HEK293 (cell line): ENCODE results near the gene MTX1.

ENCODE experiments used
- GLIS1 ChIP-seq: fragments of 450-650 bp; formaldehyde crosslinking; IDR thresholded peaks from 2 replicates; pipeline ENCODE4 v1.5.1; 2016; ENCODE audit warnings: missing biosample characterization, missing genetic modification characterization
- KLF10 ChIP-seq: fragments of 450-650 bp; IDR thresholded peaks from 2 replicates; pipeline ENCODE4 v1.5.1; 2018; ENCODE audit warnings: missing biosample characterization, mild to moderate bottlenecking, missing genetic modification characterization
- KLF16 ChIP-seq: fragments of 450-650 bp; formaldehyde crosslinking; IDR thresholded peaks from 2 replicates; pipeline ENCODE4 v1.5.1; 2017; ENCODE audit warnings: missing biosample characterization, missing genetic modification characterization
- KLF8 ChIP-seq: fragments of 450-650 bp; formaldehyde crosslinking; IDR thresholded peaks from 2 replicates; pipeline ENCODE4 v1.5.1; 2016; ENCODE audit warnings: missing biosample characterization, missing genetic modification characterization
- MZF1 ChIP-seq: fragments of 450-650 bp; formaldehyde crosslinking; IDR thresholded peaks from 2 replicates; pipeline ENCODE4 v1.5.1; 2017; ENCODE audit warnings: missing biosample characterization, missing genetic modification characterization, borderline replicate concordance
- SP3 ChIP-seq: fragments of 450-650 bp; formaldehyde crosslinking; IDR thresholded peaks from 2 replicates; pipeline ENCODE4 v1.5.1; 2016; ENCODE audit warnings: missing biosample characterization, missing genetic modification characterization
- YY1 ChIP-seq: fragments of 450-650 bp; formaldehyde crosslinking; IDR thresholded peaks from 2 replicates; pipeline ENCODE4 v1.5.1; 2018; ENCODE audit warnings: missing biosample characterization, missing genetic modification characterization
- ZBTB17 ChIP-seq: fragments of 450-650 bp; formaldehyde crosslinking; IDR thresholded peaks from 2 replicates; pipeline ENCODE4 v1.5.1; 2016; ENCODE audit warnings: missing biosample characterization, missing genetic modification characterization
- ZBTB26 ChIP-seq: fragments of 450-650 bp; formaldehyde crosslinking; optimal IDR thresholded peaks from 2 replicates; pipeline ENCODE3; 2016; ENCODE audit warnings: missing biosample characterization, mild to moderate bottlenecking, missing genetic modification characterization
- ZBTB7A ChIP-seq: fragments of 450-650 bp; formaldehyde crosslinking; IDR thresholded peaks from 2 replicates; pipeline ENCODE4 v1.5.1; 2016; ENCODE audit warnings: low read depth, missing biosample characterization, missing genetic modification characterization
- ZFP37 ChIP-seq: fragments of 450-650 bp; formaldehyde crosslinking; IDR thresholded peaks from 2 replicates; pipeline ENCODE4 v1.5.1; 2016; ENCODE audit warnings: missing biosample characterization, missing genetic modification characterization
- ZNF10 ChIP-seq: fragments of 450-650 bp; formaldehyde crosslinking; IDR thresholded peaks from 2 replicates; pipeline ENCODE4 v1.5.1; 2017; ENCODE audit warnings: missing biosample characterization, missing genetic modification characterization
- ZNF24 ChIP-seq: fragments of 450-650 bp; formaldehyde crosslinking; IDR thresholded peaks from 2 replicates; pipeline ENCODE4 v1.5.1; 2016; ENCODE audit warnings: missing biosample characterization, missing genetic modification characterization
- ZNF248 ChIP-seq: fragments of 450-650 bp; formaldehyde crosslinking; IDR thresholded peaks from 2 replicates; pipeline ENCODE4 v1.5.1; 2017; ENCODE audit warnings: missing biosample characterization, missing genetic modification characterization
- ZNF292 ChIP-seq: fragments of 450-650 bp; formaldehyde crosslinking; IDR thresholded peaks from 2 replicates; pipeline ENCODE4 v1.5.1; 2016; ENCODE audit warnings: low read depth, missing biosample characterization, missing genetic modification characterization, borderline replicate concordance
- ZNF324 ChIP-seq: fragments of 450-650 bp; formaldehyde crosslinking; IDR thresholded peaks from 2 replicates; pipeline ENCODE4 v1.5.1; 2016; ENCODE audit warnings: missing biosample characterization, missing genetic modification characterization
- ZNF335 ChIP-seq: fragments of 450-650 bp; formaldehyde crosslinking; conservative IDR thresholded peaks from 2 replicates; pipeline ENCODE4 v1.5.1; 2016; ENCODE audit warnings: missing biosample characterization, missing genetic modification characterization
- ZNF488 ChIP-seq: fragments of 450-650 bp; formaldehyde crosslinking; IDR thresholded peaks from 2 replicates; pipeline ENCODE4 v1.5.1; 2016; ENCODE audit warnings: missing biosample characterization, missing genetic modification characterization
- ZNF544 ChIP-seq: fragments of 450-650 bp; formaldehyde crosslinking; IDR thresholded peaks from 2 replicates; pipeline ENCODE4 v1.5.0; 2017; ENCODE audit warnings: missing biosample characterization, missing genetic modification characterization
- ZNF600 ChIP-seq: fragments of 450-650 bp; formaldehyde crosslinking; IDR thresholded peaks from 2 replicates; pipeline ENCODE4 v1.5.1; 2016; ENCODE audit warnings: missing biosample characterization, missing genetic modification characterization
- ZNF660 ChIP-seq: fragments of 450-650 bp; IDR thresholded peaks from 2 replicates; pipeline ENCODE4 v1.5.1; 2018; ENCODE audit warnings: missing biosample characterization, mild to moderate bottlenecking, missing genetic modification characterization
- ZNF677 ChIP-seq: fragments of 450-650 bp; IDR thresholded peaks from 2 replicates; pipeline ENCODE4 v1.5.0; 2018; ENCODE audit warnings: missing biosample characterization, mild to moderate bottlenecking, missing genetic modification characterization, moderate library complexity
- ZNF768 ChIP-seq: fragments of 450-650 bp; formaldehyde crosslinking; IDR thresholded peaks from 2 replicates; pipeline ENCODE4 v1.5.1; 2018; ENCODE audit warnings: missing biosample characterization, mild to moderate bottlenecking, missing genetic modification characterization
- ZNF837 ChIP-seq: fragments of 450-650 bp; formaldehyde crosslinking; IDR thresholded peaks from 2 replicates; pipeline ENCODE4 v1.5.1; 2016; ENCODE audit warnings: missing biosample characterization, missing genetic modification characterization
- ZXDB ChIP-seq: fragments of 450-650 bp; formaldehyde crosslinking; IDR thresholded peaks from 2 replicates; pipeline ENCODE4 v1.5.1; 2016; ENCODE audit warnings: missing biosample characterization, missing genetic modification characterization
- TF ChIP-seq, protein P1 (sequence below): IDR thresholded peaks from 2 replicates; pipeline ENCODE4 v1.6.1; 2011; ENCODE audit warnings: mild to moderate bottlenecking, low read depth, low read length, borderline replicate concordance
- TF ChIP-seq, protein P2 (sequence below): fragments of 450-650 bp; formaldehyde crosslinking; IDR thresholded peaks from 2 replicates; pipeline ENCODE4 v1.5.1; 2017; ENCODE audit warnings: missing biosample characterization, mild to moderate bottlenecking, missing genetic modification characterization, moderate library complexity
- TF ChIP-seq, protein P3 (sequence below): fragments of 450-650 bp; formaldehyde crosslinking; IDR thresholded peaks from 2 replicates; pipeline ENCODE4 v1.5.1; 2016; ENCODE audit warnings: missing biosample characterization, missing genetic modification characterization
- TF ChIP-seq, protein P4 (sequence below): fragments of 450-650 bp; formaldehyde crosslinking; IDR thresholded peaks from 2 replicates; pipeline ENCODE4 v1.5.1; 2016; ENCODE audit warnings: missing biosample characterization, missing genetic modification characterization

The MTX1 gene

DNA sequence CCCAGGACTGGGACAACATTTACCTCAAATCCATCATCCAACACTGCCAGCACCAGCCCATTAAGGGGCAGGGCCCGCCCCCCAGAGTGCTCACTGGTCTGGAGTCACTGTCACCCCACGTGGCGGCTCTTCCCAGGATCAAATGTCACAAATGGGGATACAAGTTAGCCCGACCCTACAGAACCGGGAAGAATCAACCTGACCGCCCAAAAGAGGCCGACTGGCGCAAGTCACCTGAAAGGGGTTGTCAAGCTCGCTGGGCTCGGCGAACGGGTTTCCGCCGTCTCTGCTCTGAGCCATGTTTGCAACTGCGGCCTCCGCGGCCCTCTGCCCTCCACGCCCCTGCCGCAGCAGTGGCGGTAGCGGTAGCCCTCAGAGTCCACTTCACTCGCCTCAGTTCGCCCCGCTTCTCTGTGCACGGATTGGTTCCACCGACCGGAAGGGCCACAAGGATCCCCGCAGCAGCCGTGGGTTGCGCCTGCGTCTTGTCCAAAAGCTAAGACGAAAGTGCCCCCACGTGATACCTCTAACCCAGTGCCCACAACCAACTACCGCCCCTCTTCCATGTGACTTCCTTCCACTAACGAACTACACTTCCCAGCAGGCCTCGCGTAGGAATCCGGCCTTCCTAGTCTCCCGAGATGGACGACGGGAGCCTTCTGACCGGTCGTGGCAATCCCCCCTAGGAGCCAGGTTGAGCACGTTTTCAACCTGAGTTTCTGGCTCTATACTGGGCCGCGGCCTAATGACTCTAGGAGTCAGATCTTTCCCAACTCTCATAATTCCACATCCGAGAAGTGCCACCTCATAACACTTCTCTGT lies 53.6 kb downstream of the MTX1 start, which contains the start of gene SCAMP3 (continued):
- TF ChIP-seq ZXDB (tag by site-specific recombination) (peak; percentile 92), ZNF248 (tag by site-specific recombination) (no peak), GLIS1 (tag by site-specific recombination) (peak; percentile 65), ZNF600 (tag by site-specific recombination) (peak; percentile 54; the same call in 1 of the 2 replicates), ZBTB17 (tag by site-specific recombination) (peak; percentile 97), ZBTB7A (tag by site-specific recombination) (peak; percentile 31; the same call in 1 of the 2 replicates), ZNF10 (tag by site-specific recombination) (peak; percentile 41; the same call in 1 of the 2 replicates), ZBTB26 (tag by site-specific recombination) (peak; percentile 26), ZNF544 (tag by site-specific recombination) (no peak), ZFP37 (peak; percentile 62; the same call in 1 of the 2 replicates), ZNF292 (no peak), MZF1 (0 out of 2 replicates have a peak, but pooled peaks have one; percentile 32), YY1 (0 out of 2 replicates have a peak, but pooled peaks have one; percentile 14), KLF10 (tag by site-specific recombination) (peak; percentile 48; the same call in 1 of the 2 replicates), ZNF837 (0 out of 2 replicates have a peak, but pooled peaks have one; percentile 26), KLF8 (tag by site-specific recombination) (peak; percentile 81), ZNF660 (tag by site-specific recombination) (peak; percentile 72; the same call in 1 of the 2 replicates), ZNF488 (tag by site-specific recombination) (no peak), ZNF335 (tag by site-specific recombination) (peak; percentile 78), SP3 (tag by site-specific recombination) (peak; percentile 86), ZNF324 (tag by site-specific recombination) (0 out of 2 replicates have a peak, but pooled peaks have one; percentile 19), ZNF24 (peak; percentile 65; the same call in 1 of the 2 replicates), KLF16 (tag by site-specific recombination) (peak; percentile 71), ZNF677 (no peak), ZNF768 (tag by site-specific recombination) (no peak)
- TF ChIP-seq, protein P1, sequence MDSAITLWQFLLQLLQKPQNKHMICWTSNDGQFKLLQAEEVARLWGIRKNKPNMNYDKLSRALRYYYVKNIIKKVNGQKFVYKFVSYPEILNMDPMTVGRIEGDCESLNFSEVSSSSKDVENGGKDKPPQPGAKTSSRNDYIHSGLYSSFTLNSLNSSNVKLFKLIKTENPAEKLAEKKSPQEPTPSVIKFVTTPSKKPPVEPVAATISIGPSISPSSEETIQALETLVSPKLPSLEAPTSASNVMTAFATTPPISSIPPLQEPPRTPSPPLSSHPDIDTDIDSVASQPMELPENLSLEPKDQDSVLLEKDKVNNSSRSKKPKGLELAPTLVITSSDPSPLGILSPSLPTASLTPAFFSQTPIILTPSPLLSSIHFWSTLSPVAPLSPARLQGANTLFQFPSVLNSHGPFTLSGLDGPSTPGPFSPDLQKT = no peak
- TF ChIP-seq, protein P2, sequence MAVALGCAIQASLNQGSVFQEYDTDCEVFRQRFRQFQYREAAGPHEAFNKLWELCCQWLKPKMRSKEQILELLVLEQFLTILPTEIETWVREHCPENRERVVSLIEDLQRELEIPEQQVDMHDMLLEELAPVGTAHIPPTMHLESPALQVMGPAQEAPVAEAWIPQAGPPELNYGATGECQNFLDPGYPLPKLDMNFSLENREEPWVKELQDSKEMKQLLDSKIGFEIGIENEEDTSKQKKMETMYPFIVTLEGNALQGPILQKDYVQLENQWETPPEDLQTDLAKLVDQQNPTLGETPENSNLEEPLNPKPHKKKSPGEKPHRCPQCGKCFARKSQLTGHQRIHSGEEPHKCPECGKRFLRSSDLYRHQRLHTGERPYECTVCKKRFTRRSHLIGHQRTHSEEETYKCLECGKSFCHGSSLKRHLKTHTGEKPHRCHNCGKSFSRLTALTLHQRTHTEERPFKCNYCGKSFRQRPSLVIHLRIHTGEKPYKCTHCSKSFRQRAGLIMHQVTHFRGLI (tag by site-specific recombination) = 0 out of 2 replicates have a peak, but pooled peaks have one; percentile 45
- TF ChIP-seq, protein P3, sequence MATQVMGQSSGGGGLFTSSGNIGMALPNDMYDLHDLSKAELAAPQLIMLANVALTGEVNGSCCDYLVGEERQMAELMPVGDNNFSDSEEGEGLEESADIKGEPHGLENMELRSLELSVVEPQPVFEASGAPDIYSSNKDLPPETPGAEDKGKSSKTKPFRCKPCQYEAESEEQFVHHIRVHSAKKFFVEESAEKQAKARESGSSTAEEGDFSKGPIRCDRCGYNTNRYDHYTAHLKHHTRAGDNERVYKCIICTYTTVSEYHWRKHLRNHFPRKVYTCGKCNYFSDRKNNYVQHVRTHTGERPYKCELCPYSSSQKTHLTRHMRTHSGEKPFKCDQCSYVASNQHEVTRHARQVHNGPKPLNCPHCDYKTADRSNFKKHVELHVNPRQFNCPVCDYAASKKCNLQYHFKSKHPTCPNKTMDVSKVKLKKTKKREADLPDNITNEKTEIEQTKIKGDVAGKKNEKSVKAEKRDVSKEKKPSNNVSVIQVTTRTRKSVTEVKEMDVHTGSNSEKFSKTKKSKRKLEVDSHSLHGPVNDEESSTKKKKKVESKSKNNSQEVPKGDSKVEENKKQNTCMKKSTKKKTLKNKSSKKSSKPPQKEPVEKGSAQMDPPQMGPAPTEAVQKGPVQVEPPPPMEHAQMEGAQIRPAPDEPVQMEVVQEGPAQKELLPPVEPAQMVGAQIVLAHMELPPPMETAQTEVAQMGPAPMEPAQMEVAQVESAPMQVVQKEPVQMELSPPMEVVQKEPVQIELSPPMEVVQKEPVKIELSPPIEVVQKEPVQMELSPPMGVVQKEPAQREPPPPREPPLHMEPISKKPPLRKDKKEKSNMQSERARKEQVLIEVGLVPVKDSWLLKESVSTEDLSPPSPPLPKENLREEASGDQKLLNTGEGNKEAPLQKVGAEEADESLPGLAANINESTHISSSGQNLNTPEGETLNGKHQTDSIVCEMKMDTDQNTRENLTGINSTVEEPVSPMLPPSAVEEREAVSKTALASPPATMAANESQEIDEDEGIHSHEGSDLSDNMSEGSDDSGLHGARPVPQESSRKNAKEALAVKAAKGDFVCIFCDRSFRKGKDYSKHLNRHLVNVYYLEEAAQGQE = 0 out of 2 replicates have a peak, but pooled peaks have one; percentile 21
- TF ChIP-seq, protein P4, sequence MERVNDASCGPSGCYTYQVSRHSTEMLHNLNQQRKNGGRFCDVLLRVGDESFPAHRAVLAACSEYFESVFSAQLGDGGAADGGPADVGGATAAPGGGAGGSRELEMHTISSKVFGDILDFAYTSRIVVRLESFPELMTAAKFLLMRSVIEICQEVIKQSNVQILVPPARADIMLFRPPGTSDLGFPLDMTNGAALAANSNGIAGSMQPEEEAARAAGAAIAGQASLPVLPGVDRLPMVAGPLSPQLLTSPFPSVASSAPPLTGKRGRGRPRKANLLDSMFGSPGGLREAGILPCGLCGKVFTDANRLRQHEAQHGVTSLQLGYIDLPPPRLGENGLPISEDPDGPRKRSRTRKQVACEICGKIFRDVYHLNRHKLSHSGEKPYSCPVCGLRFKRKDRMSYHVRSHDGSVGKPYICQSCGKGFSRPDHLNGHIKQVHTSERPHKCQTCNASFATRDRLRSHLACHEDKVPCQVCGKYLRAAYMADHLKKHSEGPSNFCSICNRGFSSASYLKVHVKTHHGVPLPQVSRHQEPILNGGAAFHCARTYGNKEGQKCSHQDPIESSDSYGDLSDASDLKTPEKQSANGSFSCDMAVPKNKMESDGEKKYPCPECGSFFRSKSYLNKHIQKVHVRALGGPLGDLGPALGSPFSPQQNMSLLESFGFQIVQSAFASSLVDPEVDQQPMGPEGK = peak; percentile 69
